ENCODE measurements around the gene HMGB4. TPM values are rescaled to one million over a fixed set of nuclear protein-coding genes. Genes with fewer than 3 reads are reported as not detected.

HMGB4 gene
- total and polyA plus RNA-seq, 9 of the 15 experiments (the other 6 are each of a cell fraction or from before 2014, with no cell fraction given), result not detected

- H3K4me2 ChIP-seq (ENCODE audit: insufficient read depth, low read length), result no peak overlapping the region
- no peak overlapping the region for H3K27ac ChIP-seq (ENCODE audit: extremely low read depth, low read depth, low read length)
- no peaks in the 10 kb centered on the region for H3K79me2 ChIP-seq (ENCODE audit: control insufficient read depth, insufficient read depth, low read length)
- ChIA-PET CTCF (ENCODE audit: low intra/inter-chr PET ratio) (no interaction called here), POLR2A (no interaction called here)
- no peaks in the 10 kb centered on the region for H3K9me1 ChIP-seq (ENCODE audit: control insufficient read depth, insufficient read depth, low read length)
- H3K4me1 ChIP-seq (replicated peaks in 1 of 2; ENCODE audit: control insufficient read depth in 2 of 2, insufficient read depth in 2 of 2, low read length in 2 of 2), result no peaks in the 10 kb centered on the region
- 0 out of 5 replicates have a peak, but pooled peaks cover 0 to 2% of the 10 kb centered on the region in 2 experiments for H3K27me3 ChIP-seq (ENCODE audit: control insufficient read depth in 2 of 2, insufficient read depth in 2 of 2, low read length in 2 of 2)
- DNase-seq (ENCODE audit: extremely low read depth in 1 of 4, low spot score in 3 of 4), result no peak
- FAIRE-seq, result no peak
- H2AFZ ChIP-seq (ENCODE audit: low read depth, low read length), result no peak overlapping the region
- no peak for ATAC-seq
- intact Hi-C loops (cut with micrococcal nuclease), result no loop called here
- no peak overlapping the region for H3K4me3 ChIP-seq
- H3K9me3 ChIP-seq (replicated peaks; ENCODE audit: control insufficient read depth, insufficient read depth, low read depth, low read length), result no peaks in the 10 kb centered on the region
- in situ Hi-C loops (cut with MboI), result no loop called here
- BruUV-seq (replicated peaks), result no TSS peak
- H3K36me3 ChIP-seq (ENCODE audit: control insufficient read depth, insufficient read depth, low read length), result no peaks in the 10 kb centered on the region
- H3K9ac ChIP-seq (ENCODE audit: insufficient read depth in 1 of 2, low read depth in 2 of 2, low read length in 2 of 2), result no peak overlapping the region
- WGBS (ENCODE audit: insufficient coverage, low coverage, missing lambda C conversion rate), result 4% methylated on average over 2 of the region's 2 CpGs
- no peaks in the 10 kb centered on the region for H4K20me1 ChIP-seq (replicated peaks; ENCODE audit: control insufficient read depth, insufficient read depth, low read length)
- TF ChIP-seq ZNF561 (CRISPR knock-in tag; conservative IDR thresholded peaks at IDR 0.05), result no peak
- no peak for TF ChIP-seq VEZF1 (CRISPR knock-in tag; IDR thresholded peaks at IDR 0.05)
- TF ChIP-seq ARNT (IDR thresholded peaks at IDR 0.05), result no peak
- no peak for TF ChIP-seq CLOCK (CRISPR knock-in tag; IDR thresholded peaks at IDR 0.05; ENCODE audit: borderline replicate concordance)
- no peak for TF ChIP-seq RFX5 (IDR thresholded peaks at IDR 0.05; ENCODE audit: low read depth, low read length)
- TF ChIP-seq SREBF2 (CRISPR knock-in tag; IDR thresholded peaks at IDR 0.05), result no peak
- no peak for TF ChIP-seq AFF4 (CRISPR knock-in tag; IDR thresholded peaks at IDR 0.05)
- no peak for TF ChIP-seq SMC3 (conservative IDR thresholded peaks at IDR 0.05; ENCODE audit: insufficient read depth, low read depth, low read length)
- TF ChIP-seq ZNF174 (CRISPR knock-in tag; IDR thresholded peaks at IDR 0.05), result no peak
- TF ChIP-seq KDM5B (IDR thresholded peaks at IDR 0.05; ENCODE audit: insufficient replicate concordance, low read depth, low read length), result no peak
- TF ChIP-seq TAF9B (IDR thresholded peaks at IDR 0.05; ENCODE audit: partially characterized antibody), result no peak
- TF ChIP-seq SMARCE1 (IDR thresholded peaks at IDR 0.05), result no peak
- no peak for TF ChIP-seq SNIP1 (IDR thresholded peaks at IDR 0.05; ENCODE audit: low read depth)
- TF ChIP-seq ZNF75A (CRISPR knock-in tag; IDR thresholded peaks at IDR 0.05), result no peak
- no peak for TF ChIP-seq PURB (CRISPR knock-in tag; IDR thresholded peaks at IDR 0.05; ENCODE audit: low read depth)
- no peak for TF ChIP-seq SIN3A (IDR thresholded peaks at IDR 0.05; ENCODE audit: borderline replicate concordance in 2 of 2, control insufficient read depth in 1 of 2, low read depth in 2 of 2, low read length in 2 of 2)
Observed at GRCh38 chr1:33860671-33861070, 3.2 kb upstream of the HMGB4 start.

Measured in K562 (cell line).